ENCODE measurements around the gene HNRNPA0.

Gene HNRNPA0

DNA sequence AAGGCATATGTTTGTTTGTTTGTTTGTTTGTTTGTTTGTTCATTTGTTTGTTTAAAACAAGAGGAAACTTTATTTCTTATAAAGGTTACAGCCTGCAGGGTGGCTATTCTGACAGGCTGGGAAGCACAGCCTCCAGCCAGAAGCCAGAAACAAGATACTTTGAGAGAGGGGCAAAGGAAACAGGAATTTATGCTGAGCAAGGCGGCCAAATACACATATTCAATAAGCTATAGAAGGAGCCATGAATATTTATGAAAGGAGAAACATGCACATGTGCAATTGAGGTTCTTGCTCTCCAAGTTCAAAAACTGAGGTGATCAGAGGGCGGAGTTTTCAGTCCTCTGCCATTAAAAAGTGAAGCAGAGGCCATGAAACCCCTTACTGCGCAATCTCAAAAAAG lies 37.8 kb downstream of the HNRNPA0 start:
- no peak for DNase-seq

- no peak for DNase-seq
Observed at GRCh38 chr5:137715456-137715855, 38.7 kb downstream of the HNRNPA0 start.

DNA sequence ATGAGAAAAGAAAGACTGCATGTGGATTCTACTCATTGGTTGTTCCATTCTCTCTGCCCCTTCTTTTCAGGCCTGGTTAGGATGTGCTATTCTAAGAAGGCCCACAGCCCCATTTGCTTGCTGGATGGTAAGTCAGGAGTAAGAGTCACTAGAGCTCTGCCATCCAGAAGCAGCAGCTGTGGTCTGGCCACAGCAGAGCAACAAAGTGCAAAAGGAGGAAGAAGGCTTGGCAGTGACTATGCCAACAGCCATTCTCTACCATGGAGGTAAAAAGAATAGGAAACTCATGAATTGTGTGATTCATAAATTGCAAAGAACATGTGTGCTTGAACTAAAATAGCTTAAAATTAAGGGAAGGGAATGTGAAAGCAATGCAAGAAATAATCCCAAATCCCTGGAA lies 39.2 kb downstream of the HNRNPA0 start:
- no peak for DNase-seq

GRCh38 chr5:137714494-137714893 lies 39.7 kb downstream of the HNRNPA0 start:
- DNase-seq, result no peak

DNA sequence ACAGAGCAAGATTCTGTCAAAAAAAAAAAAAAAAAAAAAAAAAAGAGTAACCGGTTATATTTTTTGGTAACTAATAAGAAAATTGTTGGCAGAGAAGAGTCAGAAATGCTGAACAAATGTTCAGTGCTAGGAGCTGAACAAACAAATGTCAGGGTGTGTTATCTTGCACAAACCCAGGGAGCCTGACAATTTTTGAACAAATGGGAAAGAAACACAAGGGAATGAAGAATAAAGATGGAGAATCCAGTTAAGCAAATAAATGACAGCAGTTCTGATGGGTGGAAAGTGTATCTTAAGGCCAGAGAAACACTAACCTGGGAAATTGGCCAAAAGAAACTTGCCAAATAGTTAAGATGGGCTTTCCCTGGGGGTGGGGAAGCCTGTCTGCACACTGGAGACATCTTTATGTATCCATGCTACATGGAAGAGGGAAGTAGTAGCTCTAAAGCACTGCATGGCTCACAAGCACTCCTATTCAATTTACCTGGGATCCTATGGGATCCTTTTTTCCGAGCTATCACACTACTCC lies 42.0 kb downstream of the HNRNPA0 start:
- no peak for DNase-seq

GRCh38 chr5:137710086-137710485 lies 44.1 kb downstream of the HNRNPA0 start:
- no peak for DNase-seq

DNA sequence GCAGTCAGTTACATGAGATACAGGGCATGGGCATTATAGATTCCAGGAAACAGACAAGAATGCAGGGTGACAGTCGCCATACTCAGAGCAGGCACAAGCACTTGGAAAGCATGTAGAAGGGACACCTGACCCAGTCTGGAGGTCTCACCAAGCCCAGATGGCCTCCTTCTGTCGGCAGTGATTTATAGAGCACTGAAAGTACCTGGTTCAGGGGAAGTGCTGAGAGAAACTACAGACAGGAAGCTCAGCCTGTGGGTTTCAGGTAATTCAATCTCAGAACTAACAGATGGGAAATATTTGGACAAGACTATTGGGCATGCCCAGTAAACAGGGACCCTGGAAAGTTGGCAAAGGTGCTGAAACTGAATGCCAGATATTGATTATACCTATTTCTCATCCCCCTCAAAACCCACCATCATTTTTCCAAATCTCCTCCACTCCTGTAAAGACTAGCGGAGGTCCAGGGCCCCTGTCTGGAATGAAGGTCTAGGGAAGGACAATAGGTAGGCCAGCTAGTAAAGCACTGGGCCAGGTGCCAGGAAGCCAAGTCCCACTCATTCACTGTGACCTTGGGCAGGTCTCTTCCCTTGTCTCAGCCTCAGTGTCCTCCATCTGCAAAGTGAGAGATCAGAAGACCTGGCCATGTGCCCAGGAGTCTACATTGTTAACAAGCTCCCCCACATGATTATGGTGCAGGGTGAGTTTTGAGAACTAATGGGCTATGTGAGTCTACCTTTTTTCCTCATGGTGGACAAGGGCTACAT lies 45.2 kb downstream of the HNRNPA0 start:
- no peak for DNase-seq

DNA sequence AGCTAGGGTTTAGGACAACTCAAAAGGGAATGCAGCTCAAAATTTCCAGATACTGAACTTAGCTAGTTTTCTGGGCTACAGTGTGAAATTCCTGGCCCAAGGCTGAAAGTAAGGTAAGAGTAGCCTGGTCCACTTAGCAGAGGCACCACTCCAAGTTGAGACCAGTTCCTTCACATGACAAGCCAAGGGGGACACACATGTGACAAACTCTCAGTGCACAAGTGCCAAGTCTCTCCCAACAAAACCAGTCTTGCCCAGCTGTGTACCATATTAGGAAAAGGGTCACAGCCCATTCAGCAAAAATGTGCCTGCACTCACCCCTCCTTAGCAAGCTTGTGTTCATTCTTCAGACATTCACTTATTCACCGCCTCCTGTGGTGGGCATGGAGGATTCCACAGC lies 46.1 kb downstream of the HNRNPA0 start:
- DNase-seq, result no peak

DNA sequence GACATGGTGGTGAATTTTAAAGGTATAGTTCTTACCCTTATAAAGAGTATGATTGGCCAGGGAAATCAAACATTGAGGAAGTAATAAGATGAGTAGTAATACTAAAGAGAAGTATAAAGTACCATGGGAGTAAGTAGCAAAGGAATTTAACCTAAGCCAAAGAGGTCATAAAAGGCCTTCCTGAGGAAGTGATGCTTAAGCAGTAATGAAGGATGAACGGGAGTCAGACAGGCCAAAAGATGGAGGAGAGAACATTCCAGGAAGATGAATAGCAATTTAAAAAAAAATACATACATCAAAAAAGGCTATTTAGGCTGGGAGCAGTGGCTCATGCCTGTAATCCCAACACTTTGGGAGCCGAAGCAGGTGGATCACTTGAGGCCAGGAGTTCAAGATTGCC lies 47.3 kb downstream of the HNRNPA0 start:
- no peak for DNase-seq

DNA sequence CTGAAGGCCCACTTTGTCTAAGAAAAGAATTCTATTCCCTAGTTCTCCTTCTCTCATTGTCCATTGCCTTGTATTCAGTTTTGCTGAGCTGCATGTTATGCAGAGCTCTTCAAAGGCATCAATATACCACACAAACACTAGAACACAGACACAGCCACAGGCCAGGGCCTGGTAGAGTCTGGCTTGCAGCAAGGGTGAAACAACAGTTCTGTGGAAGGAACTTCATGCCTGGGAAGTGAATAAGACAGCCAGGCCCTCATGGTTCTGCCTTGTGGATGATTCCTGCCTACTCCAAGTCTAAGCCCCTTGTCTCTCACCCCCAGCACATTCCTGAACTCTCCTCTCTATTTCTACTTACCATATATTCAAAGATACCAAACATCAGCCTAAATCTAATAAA lies 49.1 kb downstream of the HNRNPA0 start:
- DNase-seq, result no peak

- no peak for DNase-seq
Observed at GRCh38 chr5:137703565-137703964, 50.6 kb downstream of the HNRNPA0 start.

GRCh38 chr5:137700282-137700680 lies 53.9 kb downstream of the HNRNPA0 start:
- no peak for DNase-seq

GRCh38 chr5:137699336-137700281 lies 54.6 kb downstream of the HNRNPA0 start:
- DNase-seq, result no peak

DNA sequence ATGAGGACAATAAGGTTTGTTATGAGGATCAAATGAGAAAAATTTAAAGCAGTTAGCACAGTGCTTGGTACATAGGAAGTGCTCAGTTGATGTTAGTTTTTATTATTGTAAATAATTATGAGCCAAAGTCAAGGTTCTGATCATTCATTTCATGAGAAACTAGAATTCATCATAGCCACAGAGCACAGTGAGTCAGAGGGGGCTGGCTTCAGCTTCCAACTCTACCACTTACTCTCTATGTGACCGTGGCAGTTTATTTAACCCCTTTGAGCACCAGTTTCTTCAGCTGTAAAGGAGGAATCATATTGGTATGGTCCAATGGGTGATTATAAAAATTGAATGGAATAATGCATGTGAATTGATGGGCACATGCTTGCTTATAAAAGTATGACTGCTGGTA lies 57.7 kb downstream of the HNRNPA0 start:
- no peak for DNase-seq

- no peak for DNase-seq
Observed at GRCh38 chr5:137695651-137696428, 58.3 kb downstream of the HNRNPA0 start.
